GM18870 (cell line): ENCODE results near the gene ABCC5.
A peak's percentile ranks its signal among the peaks of the same experiment; 100 is the strongest.
"Not testable (repeated sequence)": the region's sequence is repeated elsewhere in the genome, so short reads cannot be mapped to it uniquely, and the experiment has no call there.

Experiments
- ATAC-seq: cut with Tn5 transposase; IDR thresholded peaks from one replicate; pipeline ENCODE4 v1.9.1; 2021; ENCODE audit warnings: moderate library complexity; ENCODE audit not compliant: unreplicated experiment

Gene ABCC5

GRCh38 chr3:183896184-183896583 lies 121.5 kb downstream of the ABCC5 start:
- ATAC-seq, result no peak

GRCh38 chr3:183895774-183896173 lies 121.9 kb downstream of the ABCC5 start:
- no peak for ATAC-seq

DNA sequence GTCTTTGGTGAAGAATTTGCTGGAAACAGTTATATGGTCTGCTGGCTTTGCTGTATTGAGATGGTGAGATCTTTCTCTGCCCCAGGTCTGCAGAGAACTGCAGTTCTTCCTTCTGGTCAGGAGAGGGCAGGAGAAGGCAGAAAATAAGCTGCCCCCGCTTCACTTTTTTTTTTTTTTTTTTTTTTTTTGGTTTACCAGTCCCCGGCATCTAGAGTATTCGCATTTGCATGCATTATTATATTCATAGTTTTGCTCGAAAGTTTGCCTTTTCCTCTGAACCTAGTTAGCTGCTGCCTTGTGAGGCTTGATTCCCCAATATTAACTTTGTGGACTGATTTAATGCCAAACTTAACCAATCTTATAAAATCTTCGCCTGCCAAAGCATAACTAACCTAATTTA lies 122.4 kb downstream of the ABCC5 start:
- no peak for ATAC-seq

DNA sequence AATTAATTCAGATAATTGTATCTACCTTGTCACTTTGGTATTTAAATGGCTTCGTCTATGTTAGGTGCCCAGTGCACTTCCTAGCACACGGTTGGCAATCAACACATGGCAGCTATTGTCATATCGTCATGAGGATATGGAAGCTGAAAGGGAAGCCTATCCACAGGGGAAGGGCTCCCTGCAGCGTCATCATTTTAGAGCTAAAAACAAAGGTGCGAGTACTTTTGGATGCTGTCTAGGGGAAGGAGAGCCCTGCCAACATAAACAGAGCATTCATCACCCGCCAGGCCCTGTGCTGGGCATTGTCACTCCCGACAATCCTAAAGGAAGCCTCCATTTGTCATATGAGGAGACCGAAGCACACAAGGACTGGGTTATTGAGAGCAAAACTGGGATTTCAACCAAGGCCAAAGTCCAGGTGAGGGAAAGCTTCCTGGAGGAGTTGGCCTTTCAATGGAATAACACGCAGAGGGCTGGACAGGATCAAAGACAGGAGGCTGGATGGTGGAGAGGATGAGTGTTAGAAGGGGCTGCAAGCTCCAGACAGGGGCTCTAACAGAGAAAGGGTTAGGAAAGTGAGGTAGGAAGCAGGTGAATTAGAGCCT lies 125.0 kb downstream of the ABCC5 start:
- ATAC-seq, result no peak

- ATAC-seq, result no peak
Observed at GRCh38 chr3:183885766-183886165, 131.9 kb downstream of the ABCC5 start.

GRCh38 chr3:183884427-183885296 lies 133.0 kb downstream of the ABCC5 start, which contains the start of gene PARL:
PARL (minus strand) TSS chr3:183884880; CDS start chr3:183884846, 34 bp downstream.
- peak; percentile 99 for ATAC-seq

GRCh38 chr3:183884097-183884426 lies 133.6 kb downstream of the ABCC5 start:
- ATAC-seq, result no peak

DNA sequence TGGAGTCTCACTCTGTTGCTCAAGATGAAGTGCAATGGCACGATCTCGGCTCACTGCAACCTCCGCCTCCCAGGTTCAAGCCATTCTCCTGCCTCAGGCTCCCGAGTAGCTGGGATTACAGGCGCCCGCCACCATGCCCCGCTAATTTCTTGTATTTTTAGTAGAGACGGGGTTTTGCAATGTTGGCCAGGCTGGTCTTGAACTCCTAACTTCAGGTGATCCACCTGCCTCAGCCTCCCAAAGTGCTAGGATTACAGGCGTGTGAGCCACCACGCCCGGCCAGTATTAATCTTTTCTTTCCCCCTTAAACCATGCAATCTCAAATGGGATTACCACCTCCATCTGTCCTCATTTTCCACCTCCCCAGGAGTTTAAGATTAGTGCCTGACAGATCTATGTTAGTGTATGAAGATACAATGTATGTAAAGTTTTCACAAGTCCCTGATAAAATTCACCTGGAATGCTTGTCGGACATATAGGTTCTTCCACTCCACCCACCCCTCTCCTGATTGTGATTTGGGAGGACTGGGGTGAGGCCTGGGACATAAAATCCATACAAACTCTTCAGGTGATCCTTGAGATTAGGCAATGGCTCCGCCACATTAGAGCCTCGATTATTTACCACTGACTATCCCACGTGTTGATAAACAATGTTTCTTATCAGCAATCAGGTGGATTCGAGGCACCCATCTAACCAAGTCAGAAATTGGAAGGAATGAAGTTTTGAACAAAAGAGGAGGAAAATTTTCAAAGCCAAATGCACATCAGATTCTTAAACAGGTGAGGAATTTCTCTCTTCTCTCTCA lies 134.2 kb downstream of the ABCC5 start:
- ATAC-seq, result no peak

- ATAC-seq, result no peak
Observed at GRCh38 chr3:183880121-183880520, 137.6 kb downstream of the ABCC5 start.

DNA sequence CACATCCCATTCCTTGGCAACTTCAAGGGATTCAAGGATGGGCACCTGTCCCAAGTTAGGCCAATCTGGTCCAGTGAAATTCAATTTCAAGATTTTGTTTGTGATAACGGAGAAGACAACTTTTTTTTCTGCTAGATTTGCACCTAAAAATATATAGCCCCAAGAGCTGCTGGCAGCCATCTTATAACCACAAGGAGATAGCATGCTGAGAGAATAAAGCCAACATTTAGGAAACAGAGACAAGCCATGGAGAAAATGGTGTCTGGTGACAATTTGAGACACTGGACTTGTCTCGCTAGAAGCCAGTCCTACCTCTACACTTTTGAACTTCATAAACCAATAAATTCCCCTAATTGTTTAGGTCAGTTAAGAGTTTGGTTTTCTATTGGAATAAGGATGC lies 138.4 kb downstream of the ABCC5 start:
- ATAC-seq, result no peak

- ATAC-seq, result no peak
Observed at GRCh38 chr3:183878071-183878470, 139.6 kb downstream of the ABCC5 start.

GRCh38 chr3:183877227-183877626 lies 140.5 kb downstream of the ABCC5 start:
- ATAC-seq, result not testable (repeated sequence)

DNA sequence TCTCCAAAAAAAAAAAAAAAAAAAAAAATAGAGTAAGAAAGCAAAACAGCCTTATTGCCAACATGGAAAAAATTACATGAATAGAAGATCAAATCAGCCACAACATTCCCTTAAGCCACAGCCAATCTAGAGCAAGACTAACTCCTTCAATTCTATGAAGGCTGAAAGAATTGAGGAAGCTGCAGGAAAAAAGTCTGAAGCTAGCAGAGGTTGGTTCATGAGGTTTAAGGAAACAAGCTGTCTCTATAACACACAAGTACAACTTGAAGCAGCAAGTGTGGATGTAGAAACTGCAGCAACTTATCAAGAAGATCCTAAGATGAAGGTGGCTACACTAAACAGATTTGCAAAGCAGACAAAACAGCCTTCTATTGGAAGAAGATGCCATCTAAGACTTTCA lies 142.3 kb downstream of the ABCC5 start:
- ATAC-seq, result no peak

DNA sequence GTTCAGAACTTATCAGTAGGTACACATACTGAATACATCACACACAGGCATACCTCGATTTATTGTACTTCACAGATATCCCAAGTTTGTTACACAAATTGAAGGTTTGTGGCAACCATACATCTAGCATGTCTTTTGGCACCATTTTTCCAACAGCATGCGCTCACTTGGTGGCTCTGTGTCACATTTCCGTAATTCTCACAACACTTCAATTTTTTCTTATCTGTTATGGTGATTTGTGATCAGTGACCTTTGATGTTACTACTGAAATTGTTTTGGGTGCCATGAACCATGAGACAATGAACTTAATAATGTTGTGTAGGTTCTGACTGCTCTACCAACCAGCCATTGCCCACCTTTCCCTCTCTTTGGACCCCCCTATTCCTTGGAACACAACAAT lies 143.8 kb downstream of the ABCC5 start:
- no peak for ATAC-seq

- no peak for ATAC-seq
Observed at GRCh38 chr3:183871541-183871940, 146.1 kb downstream of the ABCC5 start.

- ATAC-seq, result no peak
Observed at GRCh38 chr3:183870563-183870962, 147.1 kb downstream of the ABCC5 start.
